HG02852 (cell line): ENCODE data around the gene DBNDD2.

ENCODE experiments used
- ATAC-seq: cut with Tn5 transposase; IDR thresholded peaks from one replicate; pipeline ENCODE4 v1.9.1; 2021; ENCODE audit warnings: mild to moderate bottlenecking, moderate library complexity; ENCODE audit not compliant: unreplicated experiment

DBNDD2 gene

DNA sequence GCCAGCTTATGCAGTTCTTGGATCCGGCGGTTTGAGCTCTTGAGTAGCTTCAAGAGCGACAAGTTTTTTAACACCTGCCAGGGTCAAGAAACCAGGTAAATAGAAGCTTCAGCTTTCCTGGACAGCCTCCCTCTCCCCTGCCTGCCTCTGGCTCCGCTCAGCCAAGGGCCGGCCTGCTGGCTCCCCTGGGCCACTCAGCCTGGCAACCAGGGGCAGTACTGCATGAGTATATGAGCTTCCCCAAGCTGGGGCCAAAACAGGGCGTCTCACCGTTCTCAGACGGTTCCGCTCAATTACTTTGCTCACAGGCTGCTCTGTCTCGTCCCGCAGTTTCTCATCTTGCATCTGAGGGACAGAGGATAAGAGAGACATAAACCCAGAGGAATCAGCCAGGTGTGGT lies 30.8 kb upstream of the DBNDD2 start:
- no peak for ATAC-seq

- ATAC-seq, result no peak
Measured at GRCh38 chr20:45378191-45378590, 29.9 kb upstream of the DBNDD2 start, which contains the start of gene TP53TG5. Gene TP53TG5, minus strand, starts transcription at chr20:45378325. Its CDS starts 89 bp downstream, at chr20:45378236.

DNA sequence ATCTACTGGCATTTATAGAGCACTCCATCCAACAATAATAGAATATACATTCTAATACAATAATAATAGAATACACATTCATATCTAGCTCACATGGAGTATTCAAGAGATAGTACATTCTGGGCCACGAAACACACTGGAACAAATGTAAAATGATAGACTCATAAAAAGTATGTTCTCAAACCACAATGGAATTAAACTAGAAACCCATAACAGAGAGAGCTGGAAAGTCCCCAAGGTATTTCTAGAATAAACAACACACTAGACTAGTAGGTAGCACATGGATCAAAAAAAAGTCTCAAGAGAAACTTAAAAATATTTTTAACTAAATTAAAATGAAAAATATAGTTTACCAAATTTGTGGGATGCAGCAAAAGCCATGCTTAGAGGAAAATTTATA lies 20.8 kb upstream of the DBNDD2 start:
- ATAC-seq, result no peak

DNA sequence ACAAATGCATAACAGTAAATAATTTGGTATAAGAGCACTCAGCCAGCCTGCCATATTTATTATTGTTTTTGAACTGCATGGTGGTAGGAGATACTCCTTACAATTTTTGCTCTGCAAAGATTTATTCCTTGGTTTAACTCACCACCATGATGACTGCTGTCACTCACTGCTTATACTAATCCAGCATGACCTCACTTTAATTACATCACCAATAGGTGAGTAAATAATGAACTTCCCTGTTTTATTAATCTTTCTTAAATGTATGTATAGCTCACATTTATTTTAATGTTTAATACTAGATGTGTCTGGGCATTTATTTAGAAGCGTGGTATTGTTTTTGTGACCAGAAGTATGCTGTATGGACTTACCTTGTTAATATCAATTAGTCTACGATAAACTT lies 17.2 kb upstream of the DBNDD2 start:
- no peak for ATAC-seq

DNA sequence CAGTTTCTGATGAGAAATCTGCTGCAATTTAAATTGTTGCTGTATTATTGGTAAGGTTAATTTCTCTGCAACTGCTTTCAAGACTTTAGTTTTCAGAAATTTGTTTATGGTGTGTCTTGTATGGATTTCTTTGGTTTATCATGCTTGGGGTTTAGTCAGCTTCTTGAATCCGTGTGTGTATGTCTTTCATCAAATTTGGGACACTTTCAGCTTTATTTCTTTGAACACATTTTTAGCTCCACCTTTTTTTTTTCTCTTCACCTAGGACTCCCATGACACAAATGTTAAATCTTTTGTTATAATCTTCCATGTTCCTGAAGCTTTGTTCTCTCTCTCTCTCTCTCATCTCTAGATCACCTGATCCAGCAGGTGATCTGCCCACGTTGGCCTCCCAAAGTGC lies 16.5 kb upstream of the DBNDD2 start:
- ATAC-seq, result no peak

DNA sequence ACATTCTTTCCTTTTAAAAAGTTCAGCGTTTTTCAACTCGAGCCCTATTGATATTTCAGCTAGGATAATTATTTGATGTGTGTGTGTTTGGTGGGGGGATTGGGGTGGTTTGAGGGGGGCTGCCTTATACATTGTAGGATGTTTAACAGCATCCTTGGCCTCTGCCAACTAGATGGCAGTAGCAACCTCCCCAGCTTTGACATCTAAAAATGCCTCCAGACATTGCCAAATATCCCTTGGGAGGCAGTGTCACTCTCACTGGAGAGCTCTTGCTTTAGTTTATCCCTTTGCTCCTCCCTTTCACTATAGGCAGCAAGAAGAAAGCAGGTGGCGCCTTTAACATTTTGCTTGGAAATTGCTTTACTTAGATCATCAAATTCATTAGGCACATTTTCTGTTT lies 15.4 kb upstream of the DBNDD2 start:
- no peak for ATAC-seq

DNA sequence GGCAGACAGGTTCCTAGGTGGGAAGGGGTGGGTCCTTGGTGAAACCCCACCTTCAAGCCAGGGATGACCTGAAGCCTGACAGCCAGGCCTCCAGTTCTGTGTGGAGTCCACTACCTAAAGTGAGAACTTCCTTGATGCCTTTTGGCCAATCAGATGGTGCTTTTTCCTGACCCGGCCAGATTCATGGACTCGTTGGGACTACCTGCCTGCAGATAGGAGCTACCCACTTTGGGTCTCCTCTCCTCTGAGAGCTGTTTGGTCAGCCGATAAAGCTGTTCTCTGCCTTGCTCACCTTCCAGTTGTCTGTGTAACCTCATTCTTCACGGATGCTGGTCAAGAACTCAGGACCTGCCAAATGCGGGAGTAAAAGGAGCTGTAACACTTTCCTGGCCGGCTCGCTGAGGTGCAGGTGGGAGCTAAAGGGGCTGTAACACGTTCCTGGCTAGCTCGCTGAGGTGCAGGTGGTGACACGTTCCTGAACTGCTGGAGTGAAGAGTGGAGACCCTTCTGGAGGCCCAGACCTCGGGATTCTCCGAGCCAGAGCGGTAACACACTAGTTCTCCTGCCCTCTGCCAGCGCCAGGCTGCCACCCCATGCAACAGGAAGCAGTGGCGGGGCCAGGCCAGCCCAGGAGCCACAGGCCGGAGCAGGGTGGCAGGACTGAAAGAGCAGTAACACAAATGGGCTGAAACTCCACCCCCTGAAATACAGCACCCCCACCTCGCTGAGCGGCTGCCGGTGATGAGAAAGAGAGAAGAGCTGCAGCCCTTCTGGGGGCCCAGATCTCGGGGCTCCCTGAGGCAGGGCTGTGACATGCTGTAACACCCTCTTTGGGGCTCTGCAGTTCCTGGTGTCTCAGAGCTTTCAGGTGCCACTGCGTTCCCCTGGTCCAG lies 13.6 kb upstream of the DBNDD2 start:
- ATAC-seq, result no peak

DNA sequence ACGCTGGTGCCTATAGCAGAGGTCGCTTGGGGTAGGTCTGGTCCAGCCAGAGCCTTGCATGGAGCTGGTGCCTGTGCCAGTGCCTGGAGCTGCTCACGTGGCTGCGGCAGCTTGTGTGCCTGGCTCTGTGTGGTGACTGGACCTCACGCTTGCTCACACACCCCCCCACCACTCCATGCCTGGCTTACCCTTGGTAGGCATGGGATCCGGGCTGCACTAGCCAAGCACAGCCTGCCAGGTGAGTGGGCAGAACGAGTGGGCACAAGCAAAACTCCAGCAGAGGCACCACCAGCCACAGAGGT lies 13.0 kb upstream of the DBNDD2 start:
- ATAC-seq, result no peak

- no peak for ATAC-seq
Measured at GRCh38 chr20:45399018-45399417, 9.1 kb upstream of the DBNDD2 start.

- ATAC-seq, result no peak
Measured at GRCh38 chr20:45400346-45401031, 7.6 kb upstream of the DBNDD2 start.

GRCh38 chr20:45402946-45403345 lies 5.1 kb upstream of the DBNDD2 start:
- no peak for ATAC-seq

- ATAC-seq, result no peak
Measured at GRCh38 chr20:45404438-45404837, 3.7 kb upstream of the DBNDD2 start.

DNA sequence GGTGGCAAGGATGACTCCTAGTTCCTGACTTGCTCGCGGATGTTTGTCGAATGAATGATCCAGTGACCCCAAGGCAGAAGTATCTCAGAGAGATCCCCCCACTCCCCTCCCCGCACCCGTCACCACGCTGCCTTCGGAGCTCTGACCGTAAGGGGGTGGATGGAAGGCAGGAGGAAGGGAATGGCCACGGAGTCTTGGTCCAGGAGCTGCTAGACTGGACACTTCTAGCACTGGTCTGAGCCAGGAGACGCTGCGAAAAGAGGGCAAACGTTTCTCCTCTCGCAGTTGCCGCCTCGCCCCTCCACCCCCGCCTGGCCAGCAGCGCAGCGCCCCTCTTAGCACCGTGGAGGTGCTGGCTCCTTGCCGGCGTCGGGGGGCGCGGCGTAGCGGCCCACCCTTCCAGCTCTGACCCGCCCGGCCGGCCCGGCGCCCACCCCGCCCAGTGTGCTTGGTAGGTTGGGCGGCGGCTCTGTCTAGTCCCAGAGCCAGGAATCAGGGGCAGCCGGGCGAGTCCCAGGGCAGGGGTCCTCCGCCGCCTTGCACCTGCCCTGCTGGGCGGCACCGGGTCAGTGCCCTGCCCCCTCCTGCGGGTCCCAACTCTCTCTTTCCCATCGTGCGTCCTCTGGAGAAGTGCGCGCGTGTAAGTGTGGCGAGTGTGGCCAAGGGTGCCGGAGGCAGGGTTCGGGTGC lies 2.4 kb upstream of the DBNDD2 start:
- ATAC-seq, result no peak

DNA sequence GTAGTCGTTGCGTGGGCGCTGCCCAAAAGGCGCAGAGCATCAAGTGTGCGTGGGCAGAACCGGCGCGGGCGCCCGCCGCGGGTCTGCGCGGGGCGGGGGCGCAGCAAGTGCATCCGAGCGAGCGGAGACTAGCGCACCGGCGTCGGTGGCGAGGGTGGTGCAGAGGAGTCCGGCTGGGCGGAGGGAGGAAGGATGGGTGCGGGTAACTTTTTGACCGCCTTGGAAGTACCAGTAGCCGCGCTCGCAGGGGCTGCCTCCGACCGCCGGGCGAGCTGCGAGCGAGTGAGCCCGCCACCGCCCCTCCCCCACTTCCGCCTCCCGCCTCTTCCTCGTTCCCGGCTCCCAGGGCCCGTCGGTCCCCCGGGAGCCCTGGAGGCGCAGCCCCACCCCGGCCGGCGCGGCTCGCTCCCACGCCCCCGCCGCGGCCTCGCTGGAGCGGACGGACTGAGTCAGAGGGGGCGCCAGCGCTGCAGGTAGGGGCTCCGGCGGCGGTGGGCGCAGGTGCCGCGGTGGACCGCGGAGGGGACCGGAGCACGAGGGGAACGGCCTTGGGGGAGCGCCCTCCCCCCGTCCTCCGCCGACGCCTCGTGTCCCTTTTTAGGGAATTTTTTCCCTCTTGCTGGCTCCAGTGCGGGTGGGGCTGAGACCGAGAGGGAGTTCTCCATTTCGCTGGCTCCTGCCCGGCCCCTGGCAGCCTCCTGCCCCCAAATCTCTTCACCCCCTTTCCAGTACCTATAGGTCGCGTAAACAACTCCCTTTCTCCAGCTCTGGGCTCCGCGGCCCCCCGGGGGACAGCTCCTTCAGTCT lies 1.6 kb upstream of the DBNDD2 start:
- ATAC-seq, result no peak

DNA sequence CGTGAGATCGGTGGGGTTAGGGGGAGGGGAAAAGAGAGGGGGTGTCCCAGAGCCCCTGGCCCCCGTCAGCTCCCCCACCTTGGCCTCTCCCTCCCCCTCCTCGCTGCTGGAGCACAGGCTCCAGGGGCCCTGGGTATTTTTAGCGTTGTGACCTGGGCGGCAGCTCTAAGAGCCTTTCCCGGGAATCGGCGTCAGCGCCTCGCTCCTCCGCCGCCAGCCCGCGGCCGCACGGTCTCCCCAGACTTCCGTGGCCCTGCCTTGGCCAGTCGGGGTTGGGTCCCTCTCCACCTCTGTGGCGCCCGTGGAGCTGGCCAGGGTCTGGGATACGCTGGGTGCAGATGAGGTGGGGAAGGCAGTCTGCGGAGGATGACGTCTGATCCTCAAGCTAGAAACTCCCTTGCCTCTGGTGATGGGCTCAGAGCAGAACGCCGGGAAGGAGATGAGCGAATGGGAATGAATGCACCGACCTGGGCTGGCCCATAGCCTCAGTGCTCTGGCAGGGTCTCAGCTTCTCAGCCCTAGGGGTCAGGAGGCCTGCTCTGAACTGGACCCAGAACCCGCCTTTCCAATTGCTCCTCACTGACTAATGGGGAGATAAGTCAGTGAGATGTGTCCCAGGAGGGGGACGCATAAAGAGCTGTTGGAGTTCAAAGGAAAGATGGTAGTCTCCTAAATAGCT lies 883 bp upstream of the DBNDD2 start:
- ATAC-seq, result no peak

DNA sequence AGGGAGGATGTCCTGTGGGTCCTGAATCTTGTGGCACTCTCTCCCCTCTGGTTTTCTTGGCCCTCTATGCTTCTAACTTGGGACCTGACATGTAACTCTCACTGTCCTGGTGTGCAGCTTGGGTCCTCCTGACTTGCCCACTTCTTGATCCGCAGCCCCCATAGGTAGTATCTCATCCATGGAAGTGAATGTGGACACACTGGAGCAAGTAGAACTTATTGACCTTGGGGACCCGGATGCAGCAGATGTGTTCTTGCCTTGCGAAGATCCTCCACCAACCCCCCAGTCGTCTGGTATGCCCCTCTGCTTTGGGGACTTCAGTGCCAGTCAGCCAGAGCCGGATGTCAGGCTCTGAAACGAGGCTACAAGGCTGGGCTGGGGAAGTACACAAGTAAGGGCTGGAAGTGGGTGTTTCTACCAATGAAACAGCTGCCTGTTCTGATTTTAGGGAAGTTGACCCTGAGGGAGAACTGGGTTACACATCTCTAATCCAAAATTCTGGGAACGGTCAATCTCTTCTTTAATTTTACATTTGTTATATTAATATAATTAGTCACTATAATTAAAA lies 641 bp downstream of the DBNDD2 start:
- ATAC-seq, result no peak

DNA sequence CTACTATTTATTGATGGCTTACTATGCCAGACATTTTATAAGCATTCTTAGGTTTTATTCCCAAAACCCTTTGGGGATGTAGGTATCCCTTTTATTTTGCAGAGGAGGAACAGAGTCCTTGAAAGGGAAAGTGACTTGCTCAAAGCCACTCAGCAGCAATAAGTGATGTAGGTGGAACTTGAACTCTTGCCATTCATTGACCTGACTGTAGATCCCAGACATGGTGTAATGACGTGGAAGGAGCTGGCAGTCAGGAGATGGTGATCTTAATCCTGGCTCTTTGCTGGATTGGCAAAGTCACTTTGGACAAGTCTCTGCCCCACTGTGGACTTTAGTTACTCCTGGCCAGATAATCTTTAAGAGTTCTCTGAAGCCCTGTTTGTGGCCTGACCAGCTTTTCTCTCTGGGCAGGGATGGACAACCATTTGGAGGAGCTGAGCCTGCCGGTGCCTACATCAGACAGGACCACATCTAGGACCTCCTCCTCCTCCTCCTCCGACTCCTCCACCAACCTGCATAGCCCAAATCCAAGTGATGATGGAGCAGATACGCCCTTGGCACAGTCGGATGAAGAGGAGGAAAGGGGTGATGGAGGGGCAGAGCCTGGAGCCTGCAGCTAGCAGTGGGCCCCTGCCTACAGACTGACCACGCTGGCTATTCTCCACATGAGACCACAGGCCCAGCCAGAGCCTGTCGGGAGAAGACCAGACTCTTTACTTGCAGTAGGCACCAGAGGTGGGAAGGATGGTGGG lies 1.6 kb downstream of the DBNDD2 start:
- ATAC-seq, result no peak

GRCh38 chr20:45410887-45411286 lies 2.8 kb downstream of the DBNDD2 start:
- ATAC-seq, result no peak

DNA sequence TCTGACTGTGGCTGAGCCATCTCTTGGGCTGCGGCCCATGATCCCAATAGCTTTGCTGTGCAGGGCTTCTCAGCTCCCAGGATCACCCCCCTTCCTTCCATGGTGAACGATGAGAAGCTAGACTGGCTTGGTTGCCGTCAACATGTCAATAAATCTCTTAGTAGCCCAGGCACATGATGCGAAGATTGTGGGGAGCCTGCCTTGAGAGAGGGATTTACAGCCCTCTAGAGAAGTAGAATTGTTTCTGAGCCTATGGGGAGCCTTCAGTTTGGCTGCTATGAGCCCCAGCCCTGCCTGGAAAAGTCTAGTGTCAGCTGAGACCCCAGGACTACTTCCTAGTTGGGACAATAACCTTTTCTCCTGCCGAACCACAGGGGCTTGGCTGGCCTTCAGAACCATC lies 4.6 kb downstream of the DBNDD2 start:
- no peak for ATAC-seq
